ENCODE results near the gene BRAT1.
"Not testable (repeated sequence)": the region's sequence is repeated elsewhere in the genome, so short reads cannot be mapped to it uniquely, and the experiment has no call there.

The BRAT1 gene

DNA sequence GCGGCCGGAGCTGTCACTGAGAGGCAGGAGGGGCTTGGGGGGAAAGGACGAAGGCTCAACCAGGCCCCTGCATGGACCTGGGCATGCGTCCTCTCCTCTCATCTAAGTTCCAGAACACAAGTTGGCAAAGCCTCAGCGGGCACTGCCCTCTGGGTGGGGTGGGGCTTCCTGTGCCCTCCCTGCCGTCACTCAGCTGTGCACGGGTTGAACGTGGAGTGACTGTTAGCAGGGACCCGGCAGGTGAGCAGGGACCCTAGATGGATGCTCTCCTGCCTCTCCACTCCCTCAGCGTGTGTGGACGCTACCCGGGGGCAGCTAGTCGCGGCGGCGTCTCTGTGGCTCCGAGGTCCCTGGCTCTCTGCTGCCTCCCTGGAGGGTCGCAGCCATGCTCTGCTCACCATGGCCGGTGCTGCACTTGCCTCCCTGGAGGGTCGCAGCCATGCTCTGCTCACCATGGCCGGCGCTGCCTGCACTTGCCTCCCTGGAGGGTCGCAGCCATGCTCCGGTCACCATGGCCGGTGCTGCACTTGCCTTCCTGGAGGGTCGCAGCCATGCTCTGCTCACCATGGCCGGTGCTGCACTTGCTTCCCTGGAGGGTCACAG, 40.0 kb upstream of the BRAT1 start:
- Histone ChIP-seq H3K4me3 (ENCODE audit: low read length in 2 of 2) (no peak overlapping the region), H3K4me1 (ENCODE audit: control insufficient read depth, insufficient read depth, low read length) (no peaks in the 10 kb centered on the region), H3K27me3 (ENCODE audit: control insufficient read depth in 1 of 2, insufficient read depth in 2 of 2, low read length in 2 of 2) (no peaks in the 10 kb centered on the region), H3K9me3 (ENCODE audit: control insufficient read depth in 2 of 2, low read length in 2 of 2) (no peaks in the 10 kb centered on the region), H3K36me3 (ENCODE audit: control insufficient read depth in 2 of 2, insufficient read depth in 2 of 2, low read length in 2 of 2) (peaks cover 16 to 35% of the 10 kb centered on the region in 2 donors), H3K9ac (ENCODE audit: low read length in 2 of 2) (no peak overlapping the region), H3K27ac (ENCODE audit: low read length) (no peak overlapping the region)

DNA sequence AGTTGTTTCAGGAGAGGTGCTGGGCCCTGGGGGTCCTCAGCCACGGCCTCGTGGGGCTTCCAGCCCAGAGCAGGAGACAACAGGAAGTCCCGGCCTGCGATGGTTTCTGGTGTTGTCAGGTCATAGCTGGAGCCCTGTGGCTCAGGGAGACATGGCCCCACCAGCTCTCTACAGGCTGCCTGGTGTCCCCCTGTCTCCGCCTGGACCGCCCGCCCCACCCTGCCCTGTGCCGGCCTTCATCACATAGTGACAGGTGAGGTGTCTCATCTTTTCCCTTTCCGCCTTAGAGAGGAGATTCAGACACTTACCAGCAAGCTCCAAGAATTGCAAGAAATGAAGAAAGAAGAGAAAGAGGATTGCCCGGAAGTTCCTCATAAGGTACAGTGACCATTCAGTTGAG, 39.3 kb upstream of the BRAT1 start:
- Histone ChIP-seq H3K27ac (ENCODE audit: low read length) (no peak overlapping the region), H3K4me1 (ENCODE audit: control insufficient read depth, insufficient read depth, low read length) (no peaks in the 10 kb centered on the region), H3K9ac (ENCODE audit: low read length in 2 of 2) (no peak overlapping the region), H3K9me3 (ENCODE audit: control insufficient read depth in 2 of 2, low read length in 2 of 2) (no peaks in the 10 kb centered on the region), H3K4me3 (ENCODE audit: low read length in 2 of 2) (no peak overlapping the region), H3K27me3 (ENCODE audit: control insufficient read depth in 1 of 2, insufficient read depth in 2 of 2, low read length in 2 of 2) (no peaks in the 10 kb centered on the region), H3K36me3 (ENCODE audit: control insufficient read depth in 2 of 2, insufficient read depth in 2 of 2, low read length in 2 of 2) (peaks cover 24 to 39% of the 10 kb centered on the region in 2 donors)

DNA sequence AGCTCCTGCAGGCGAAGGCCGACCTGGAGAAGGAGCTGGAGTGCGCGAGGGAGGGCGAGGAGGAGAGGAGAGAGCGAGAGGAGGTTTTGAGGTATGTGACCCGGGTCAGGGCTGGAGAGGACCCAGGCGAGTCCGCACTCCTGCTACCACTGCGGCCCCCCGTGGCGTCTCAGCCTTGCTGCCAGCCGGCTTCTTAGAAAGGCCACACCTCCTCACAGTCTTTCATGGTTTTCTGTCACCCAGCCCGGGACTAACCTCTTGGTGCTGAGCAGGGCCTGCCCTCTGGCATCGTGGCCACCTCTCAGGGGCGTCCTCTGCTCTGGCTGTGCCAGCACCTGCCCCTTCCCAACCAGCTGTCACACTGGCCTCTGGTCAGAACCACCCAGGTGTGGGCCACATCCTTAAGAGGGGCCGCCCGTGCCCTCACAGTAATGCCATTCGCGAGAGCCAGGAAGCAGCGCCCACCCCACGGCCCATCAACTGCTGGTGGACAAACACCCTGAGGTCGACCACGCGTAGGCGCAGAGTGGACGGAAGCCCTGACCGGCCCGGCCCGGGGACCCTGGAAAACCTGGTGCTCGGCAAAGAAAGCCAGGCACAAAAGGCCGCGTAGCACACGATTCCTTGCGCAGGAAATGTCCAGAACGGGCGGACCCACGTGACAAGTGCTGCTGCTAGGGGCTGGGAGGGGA, 37.9 kb upstream of the BRAT1 start:
- Histone ChIP-seq H3K27ac (ENCODE audit: low read length) (no peak overlapping the region), H3K36me3 (ENCODE audit: control insufficient read depth in 2 of 2, insufficient read depth in 2 of 2, low read length in 2 of 2) (peaks cover 31 to 38% of the 10 kb centered on the region in 2 donors), H3K9ac (ENCODE audit: low read length in 2 of 2) (no peak overlapping the region), H3K9me3 (ENCODE audit: control insufficient read depth in 2 of 2, low read length in 2 of 2) (no peaks in the 10 kb centered on the region), H3K4me3 (ENCODE audit: low read length in 2 of 2) (no peak overlapping the region), H3K27me3 (ENCODE audit: control insufficient read depth in 1 of 2, insufficient read depth in 2 of 2, low read length in 2 of 2) (no peaks in the 10 kb centered on the region), H3K4me1 (ENCODE audit: control insufficient read depth, insufficient read depth, low read length) (no peaks in the 10 kb centered on the region)

DNA sequence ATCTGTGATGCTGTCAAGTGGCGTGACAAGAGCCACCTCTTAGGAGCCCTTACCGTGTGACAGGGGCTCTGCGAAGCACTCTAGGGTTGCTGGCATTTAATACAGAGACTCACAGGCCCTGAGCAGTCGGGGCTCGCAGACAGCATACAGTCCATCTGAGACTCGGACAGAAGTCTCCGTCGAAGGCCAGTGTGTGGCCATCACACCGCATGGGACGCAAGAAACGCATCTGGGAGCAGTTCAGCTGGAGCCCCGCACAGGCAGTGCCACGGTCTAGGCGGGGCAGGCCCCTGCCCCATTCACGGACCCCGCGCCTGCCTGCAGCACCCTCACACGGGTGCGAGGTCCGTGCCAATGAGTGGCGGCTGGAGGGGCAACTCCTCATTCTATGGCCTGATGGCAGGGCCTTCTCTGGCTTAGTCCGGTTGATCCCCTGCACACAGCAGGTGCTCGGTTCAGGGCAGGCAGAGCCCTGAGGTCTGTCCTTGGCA, 37.1 kb upstream of the BRAT1 start:
- Histone ChIP-seq H3K27me3 (ENCODE audit: control insufficient read depth in 1 of 2, insufficient read depth in 2 of 2, low read length in 2 of 2) (no peaks in the 10 kb centered on the region), H3K9ac (ENCODE audit: low read length in 2 of 2) (no peak overlapping the region), H3K4me1 (ENCODE audit: control insufficient read depth, insufficient read depth, low read length) (no peaks in the 10 kb centered on the region), H3K9me3 (ENCODE audit: control insufficient read depth in 2 of 2, low read length in 2 of 2) (no peaks in the 10 kb centered on the region), H3K4me3 (ENCODE audit: low read length in 2 of 2) (no peak overlapping the region), H3K27ac (ENCODE audit: low read length) (no peak overlapping the region), H3K36me3 (ENCODE audit: control insufficient read depth in 2 of 2, insufficient read depth in 2 of 2, low read length in 2 of 2) (peaks cover 31 to 39% of the 10 kb centered on the region in 2 donors)

DNA sequence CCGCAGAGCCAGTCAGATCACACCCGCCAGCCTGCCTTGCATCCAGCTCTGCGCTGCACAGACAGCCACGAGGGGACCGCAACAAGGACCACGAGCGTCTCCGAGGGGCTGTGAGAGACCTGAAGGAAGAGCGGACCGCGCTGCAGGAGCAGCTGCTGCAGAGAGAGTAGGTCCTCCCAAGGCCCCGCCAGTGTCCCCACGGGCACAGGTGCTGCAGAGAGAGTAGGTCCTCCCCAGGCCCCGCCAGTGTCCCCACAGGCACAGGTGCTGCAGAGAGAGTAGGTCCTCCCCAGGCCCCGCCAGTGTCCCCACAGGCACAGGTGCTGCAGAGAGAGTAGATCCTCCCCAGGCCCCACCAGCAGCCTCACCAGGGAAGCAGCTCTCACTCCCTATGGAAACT, 34.6 kb upstream of the BRAT1 start:
- peaks cover 39 to 41% of the 10 kb centered on the region in 2 donors for H3K36me3 ChIP-seq (ENCODE audit: control insufficient read depth in 2 of 2, insufficient read depth in 2 of 2, low read length in 2 of 2)
- not testable (repeated sequence) for H3K9ac ChIP-seq (ENCODE audit: low read length in 2 of 2); H3K4me1 ChIP-seq (ENCODE audit: control insufficient read depth, insufficient read depth, low read length); H3K9me3 ChIP-seq (ENCODE audit: control insufficient read depth in 2 of 2, low read length in 2 of 2); H3K27ac ChIP-seq (ENCODE audit: low read length); H3K4me3 ChIP-seq (ENCODE audit: low read length in 2 of 2); H3K27me3 ChIP-seq (ENCODE audit: control insufficient read depth in 1 of 2, insufficient read depth in 2 of 2, low read length in 2 of 2)

DNA sequence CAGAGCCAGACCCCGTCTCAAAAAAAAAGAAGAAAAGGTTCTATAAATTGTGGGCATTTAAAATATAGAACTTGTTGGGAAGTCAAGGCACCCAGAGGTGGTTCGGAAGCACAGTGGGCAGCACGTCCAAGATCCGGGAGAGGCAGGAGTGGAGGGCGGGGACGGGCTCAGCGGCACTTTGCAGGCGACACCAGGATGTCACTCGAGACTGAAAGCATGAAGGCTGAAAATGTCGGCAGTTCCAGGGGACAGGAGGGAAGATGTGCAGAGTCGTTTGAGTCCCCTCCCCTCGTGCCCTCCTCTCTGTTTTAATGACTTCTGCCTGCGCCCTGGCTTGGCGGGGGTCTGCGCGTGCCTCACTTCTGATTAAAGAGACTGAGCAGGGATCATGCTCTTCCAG, 34.0 kb upstream of the BRAT1 start:
- Histone ChIP-seq H3K4me1 (ENCODE audit: control insufficient read depth, insufficient read depth, low read length) (no peaks in the 10 kb centered on the region), H3K9ac (ENCODE audit: low read length in 2 of 2) (no peak overlapping the region), H3K27me3 (ENCODE audit: control insufficient read depth in 1 of 2, insufficient read depth in 2 of 2, low read length in 2 of 2) (no peaks in the 10 kb centered on the region), H3K4me3 (ENCODE audit: low read length in 2 of 2) (no peak overlapping the region), H3K27ac (ENCODE audit: low read length) (no peak overlapping the region), H3K36me3 (ENCODE audit: control insufficient read depth in 2 of 2, insufficient read depth in 2 of 2, low read length in 2 of 2) (peaks cover 37 to 45% of the 10 kb centered on the region in 2 donors), H3K9me3 (ENCODE audit: control insufficient read depth in 2 of 2, low read length in 2 of 2) (no peaks in the 10 kb centered on the region)

DNA sequence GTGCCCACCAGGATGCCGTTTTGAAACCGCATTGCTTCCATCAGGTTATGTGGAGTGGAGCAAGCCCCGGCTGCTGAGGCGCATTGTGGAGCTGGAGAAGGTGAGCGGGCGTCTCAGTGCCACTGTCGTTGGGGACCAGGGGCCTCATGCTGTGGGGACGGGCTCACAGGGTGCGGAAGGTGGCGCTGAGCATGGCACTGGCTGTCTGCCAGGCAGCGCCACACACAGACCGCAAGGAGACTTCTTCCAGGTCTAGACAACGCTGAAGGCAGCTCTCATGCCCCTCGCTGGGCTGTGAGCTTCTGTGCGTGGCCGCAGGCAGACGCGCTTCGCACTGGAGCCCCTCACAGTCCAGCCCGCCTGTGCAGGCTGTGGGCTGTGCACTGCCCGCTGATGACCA, 32.5 kb upstream of the BRAT1 start:
- H3K4me1 ChIP-seq (ENCODE audit: control insufficient read depth, insufficient read depth, low read length), result no peaks in the 10 kb centered on the region
- H3K27ac ChIP-seq (ENCODE audit: low read length), result no peak overlapping the region
- H3K9ac ChIP-seq (ENCODE audit: low read length in 2 of 2), result no peak overlapping the region
- no peak overlapping the region for H3K4me3 ChIP-seq (ENCODE audit: low read length in 2 of 2)
- no peaks in the 10 kb centered on the region for H3K27me3 ChIP-seq (ENCODE audit: control insufficient read depth in 1 of 2, insufficient read depth in 2 of 2, low read length in 2 of 2)
- H3K9me3 ChIP-seq (ENCODE audit: control insufficient read depth in 2 of 2, low read length in 2 of 2), result no peaks in the 10 kb centered on the region
- H3K36me3 ChIP-seq (ENCODE audit: control insufficient read depth in 2 of 2, insufficient read depth in 2 of 2, low read length in 2 of 2), result peaks cover 34 to 46% of the 10 kb centered on the region in 2 donors

DNA sequence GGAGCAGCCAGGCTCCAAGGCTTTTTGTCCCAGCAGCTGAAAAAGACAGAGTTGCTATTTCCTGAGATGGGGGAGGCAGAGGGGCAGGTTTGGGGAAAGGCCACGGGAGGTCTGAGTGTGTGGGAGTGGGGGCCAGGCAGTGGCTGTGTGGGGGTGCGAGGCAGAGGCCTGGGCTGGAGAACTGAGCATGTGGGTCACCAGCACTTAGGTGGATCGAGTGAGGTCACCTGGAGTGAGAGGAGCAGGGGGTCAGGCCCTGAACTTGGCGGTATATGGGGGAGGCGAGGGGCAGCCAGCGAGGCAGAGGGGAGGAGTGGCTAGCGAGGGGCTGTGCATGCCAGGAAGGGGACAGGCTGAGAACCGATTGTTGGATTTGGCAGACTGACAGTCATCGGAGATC, 31.8 kb upstream of the BRAT1 start:
- Histone ChIP-seq H3K4me1 (ENCODE audit: control insufficient read depth, insufficient read depth, low read length) (no peaks in the 10 kb centered on the region), H3K4me3 (ENCODE audit: low read length in 2 of 2) (no peak overlapping the region), H3K36me3 (ENCODE audit: control insufficient read depth in 2 of 2, insufficient read depth in 2 of 2, low read length in 2 of 2) (peaks cover 32 to 40% of the 10 kb centered on the region in 2 donors), H3K27me3 (ENCODE audit: control insufficient read depth in 1 of 2, insufficient read depth in 2 of 2, low read length in 2 of 2) (no peaks in the 10 kb centered on the region), H3K9me3 (ENCODE audit: control insufficient read depth in 2 of 2, low read length in 2 of 2) (no peaks in the 10 kb centered on the region), H3K27ac (ENCODE audit: low read length) (no peak overlapping the region), H3K9ac (ENCODE audit: low read length in 2 of 2) (no peak overlapping the region)

DNA sequence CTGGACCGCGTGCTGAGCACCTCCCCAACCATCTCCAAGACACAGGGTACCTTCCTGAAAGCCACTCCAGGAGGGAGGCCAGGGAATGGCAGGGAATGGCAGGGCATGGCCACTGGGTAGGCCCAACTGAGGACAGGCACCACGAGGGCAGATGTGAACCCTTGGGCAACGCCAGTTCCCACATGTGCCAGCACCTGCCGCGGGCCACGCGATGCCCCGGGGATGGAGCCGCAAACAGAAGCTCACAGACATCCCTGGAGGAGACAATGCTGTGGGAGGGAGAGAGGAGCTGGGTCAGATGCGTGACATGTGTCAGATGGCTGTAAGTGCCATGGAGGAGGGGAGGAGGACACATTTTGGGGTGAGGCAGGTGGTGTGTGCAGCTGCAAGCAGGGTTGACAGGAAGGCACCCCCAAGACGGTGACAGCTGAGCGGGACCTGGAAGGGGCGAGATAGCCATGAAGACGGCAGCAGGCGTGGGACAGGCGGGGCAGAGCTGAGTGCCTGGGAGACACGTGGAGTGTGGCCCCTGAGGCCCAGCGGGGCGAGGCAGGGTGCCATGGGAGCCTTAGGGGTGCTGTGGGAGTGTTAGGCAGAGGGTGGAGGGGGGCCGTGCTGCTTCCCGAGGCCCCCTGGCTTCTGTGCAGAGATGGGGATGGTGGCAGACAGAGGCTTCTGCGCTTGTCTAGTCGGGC, 31.1 kb upstream of the BRAT1 start:
- Histone ChIP-seq H3K4me1 (ENCODE audit: control insufficient read depth, insufficient read depth, low read length) (no peaks in the 10 kb centered on the region), H3K9ac (ENCODE audit: low read length in 2 of 2) (no peak overlapping the region), H3K27ac (ENCODE audit: low read length) (no peak overlapping the region), H3K4me3 (ENCODE audit: low read length in 2 of 2) (no peak overlapping the region), H3K9me3 (ENCODE audit: control insufficient read depth in 2 of 2, low read length in 2 of 2) (no peaks in the 10 kb centered on the region), H3K27me3 (ENCODE audit: control insufficient read depth in 1 of 2, insufficient read depth in 2 of 2, low read length in 2 of 2) (no peaks in the 10 kb centered on the region), H3K36me3 (ENCODE audit: control insufficient read depth in 2 of 2, insufficient read depth in 2 of 2, low read length in 2 of 2) (peaks cover 32 to 38% of the 10 kb centered on the region in 2 donors)

DNA sequence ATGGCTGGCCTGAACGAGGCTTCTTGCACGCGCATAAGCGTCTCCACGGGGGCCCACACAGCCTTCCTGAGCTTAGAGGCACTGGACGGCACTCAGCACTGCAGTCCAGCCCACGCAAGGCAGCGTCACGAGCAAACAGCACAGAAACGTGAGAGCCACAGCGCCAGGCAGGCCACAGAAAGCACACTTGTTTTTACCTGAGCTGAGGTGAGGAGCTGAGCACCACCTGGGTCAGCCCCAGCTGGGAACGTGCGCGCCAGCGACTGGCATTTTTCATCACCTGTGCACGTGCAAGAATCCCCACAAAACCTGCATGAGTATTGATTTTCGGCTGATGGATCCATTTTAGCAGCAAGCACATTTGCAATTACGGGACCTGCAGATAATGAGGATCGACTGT, 30.1 kb upstream of the BRAT1 start:
- no peak overlapping the region for H3K27ac ChIP-seq (ENCODE audit: low read length)
- H3K36me3 ChIP-seq (ENCODE audit: control insufficient read depth in 2 of 2, insufficient read depth in 2 of 2, low read length in 2 of 2), result peaks cover 29 to 37% of the 10 kb centered on the region in 2 donors
- no peak overlapping the region for H3K4me3 ChIP-seq (ENCODE audit: low read length in 2 of 2)
- no peaks in the 10 kb centered on the region for H3K9me3 ChIP-seq (ENCODE audit: control insufficient read depth in 2 of 2, low read length in 2 of 2)
- H3K27me3 ChIP-seq (ENCODE audit: control insufficient read depth in 1 of 2, insufficient read depth in 2 of 2, low read length in 2 of 2), result no peaks in the 10 kb centered on the region
- H3K9ac ChIP-seq (ENCODE audit: low read length in 2 of 2), result no peak overlapping the region
- no peaks in the 10 kb centered on the region for H3K4me1 ChIP-seq (ENCODE audit: control insufficient read depth, insufficient read depth, low read length)

Measured in stomach smooth muscle (tissue), 2 donors.